HUES48 (cell line): Measurements from ENCODE around the gene EEPD1.
"Not testable (repeated sequence)": the region's sequence is repeated elsewhere in the genome, so short reads cannot be mapped to it uniquely, and the experiment has no call there.

Experiments
- H3K27ac ChIP-seq: one replicate; pipeline ENCODE4 v1.7.0; 2013; ENCODE audit warnings: low read depth, low read length, inconsistent platforms
- H3K27me3 ChIP-seq: 2 replicates; pipeline ENCODE4 v1.6.1; 2013; ENCODE audit warnings: mild to moderate bottlenecking, low read length; ENCODE audit not compliant: control insufficient read depth, insufficient read depth
- H3K36me3 ChIP-seq: 2 replicates; pipeline ENCODE4 v1.6.1; 2013; ENCODE audit warnings: low read length; ENCODE audit not compliant: control insufficient read depth, insufficient read depth
- H3K4me1 ChIP-seq: 2 replicates; pipeline ENCODE4 v1.6.1; 2013; ENCODE audit warnings: mild to moderate bottlenecking, low read length; ENCODE audit not compliant: control insufficient read depth, insufficient read depth
- H3K4me3 ChIP-seq: 2 replicates; pipeline ENCODE4 v1.5.1; 2013; ENCODE audit warnings: mild to moderate bottlenecking, low read depth, low read length
- H3K9ac ChIP-seq: 2 replicates; pipeline ENCODE4 v1.6.1; 2013; ENCODE audit warnings: mild to moderate bottlenecking, low read depth, low read length, moderate library complexity
- H3K9me3 ChIP-seq: 2 replicates; pipeline ENCODE4 v1.6.1; 2013; ENCODE audit warnings: low read length; ENCODE audit not compliant: control insufficient read depth, insufficient read depth

The EEPD1 gene

DNA sequence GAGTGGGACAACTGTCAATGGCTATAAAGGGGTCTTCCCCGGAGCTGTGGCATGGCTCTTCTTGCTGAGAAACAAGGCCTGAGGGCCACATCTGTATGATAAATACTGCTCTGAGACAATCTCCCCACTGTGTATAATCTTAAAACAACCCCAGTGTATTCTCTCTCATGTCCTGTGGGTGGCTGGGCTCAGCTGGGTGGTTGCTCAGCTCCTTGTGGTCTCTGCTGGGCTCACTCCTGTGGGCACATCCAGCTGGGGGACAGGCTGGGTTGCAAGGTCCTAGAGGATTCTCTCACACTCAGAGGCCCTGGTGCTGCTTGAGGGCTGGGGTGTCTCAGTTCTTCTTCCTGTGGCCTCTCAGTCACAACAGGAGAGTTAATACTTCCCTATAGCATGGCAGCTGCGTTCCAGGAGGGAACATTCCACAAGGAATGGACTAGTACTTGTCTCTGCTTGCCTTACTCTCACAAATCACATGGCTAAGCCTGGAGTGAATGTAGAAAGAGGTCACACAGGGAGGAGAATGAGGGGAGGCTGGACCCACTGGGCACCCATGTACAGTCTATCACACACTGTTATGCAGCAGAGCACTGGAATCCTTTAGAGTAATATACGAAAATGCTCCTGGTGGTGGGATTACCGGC, 4.5 kb upstream of the EEPD1 start:
- Histone ChIP-seq H3K4me1 (peaks cover 10% of the 10 kb centered on the region), H3K27ac (no peak overlapping the region), H3K4me3 (no peak overlapping the region), H3K9ac (no peak overlapping the region), H3K36me3 (no peaks in the 10 kb centered on the region), H3K27me3 (peaks cover under 1% of the 10 kb centered on the region; the same call in 1 of the 2 replicates), H3K9me3 (no peaks in the 10 kb centered on the region)

DNA sequence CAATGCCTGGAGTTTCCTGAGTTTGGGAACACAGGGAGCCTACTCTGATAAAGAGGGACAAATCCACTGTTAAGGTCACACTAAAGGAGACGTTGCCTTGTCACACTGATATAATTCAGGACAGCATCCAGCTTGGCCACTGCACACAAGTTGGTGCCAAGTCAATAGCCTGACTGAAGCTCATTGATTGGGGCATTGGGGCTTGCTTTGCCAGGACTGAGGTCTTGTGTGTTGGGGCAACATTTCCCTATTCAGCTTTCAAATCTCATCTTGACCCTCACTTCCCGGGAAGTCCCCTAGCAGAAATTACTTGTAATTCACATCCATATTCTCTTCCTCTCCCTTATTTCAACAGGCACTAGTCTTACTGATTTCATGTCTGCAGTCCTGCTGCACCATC, 3.8 kb upstream of the EEPD1 start:
- H3K9me3 ChIP-seq, H3K27ac ChIP-seq, H3K27me3 ChIP-seq, H3K4me3 ChIP-seq, H3K36me3 ChIP-seq, H3K9ac ChIP-seq: not testable (repeated sequence)
- peaks cover 15% of the 10 kb centered on the region for H3K4me1 ChIP-seq

DNA sequence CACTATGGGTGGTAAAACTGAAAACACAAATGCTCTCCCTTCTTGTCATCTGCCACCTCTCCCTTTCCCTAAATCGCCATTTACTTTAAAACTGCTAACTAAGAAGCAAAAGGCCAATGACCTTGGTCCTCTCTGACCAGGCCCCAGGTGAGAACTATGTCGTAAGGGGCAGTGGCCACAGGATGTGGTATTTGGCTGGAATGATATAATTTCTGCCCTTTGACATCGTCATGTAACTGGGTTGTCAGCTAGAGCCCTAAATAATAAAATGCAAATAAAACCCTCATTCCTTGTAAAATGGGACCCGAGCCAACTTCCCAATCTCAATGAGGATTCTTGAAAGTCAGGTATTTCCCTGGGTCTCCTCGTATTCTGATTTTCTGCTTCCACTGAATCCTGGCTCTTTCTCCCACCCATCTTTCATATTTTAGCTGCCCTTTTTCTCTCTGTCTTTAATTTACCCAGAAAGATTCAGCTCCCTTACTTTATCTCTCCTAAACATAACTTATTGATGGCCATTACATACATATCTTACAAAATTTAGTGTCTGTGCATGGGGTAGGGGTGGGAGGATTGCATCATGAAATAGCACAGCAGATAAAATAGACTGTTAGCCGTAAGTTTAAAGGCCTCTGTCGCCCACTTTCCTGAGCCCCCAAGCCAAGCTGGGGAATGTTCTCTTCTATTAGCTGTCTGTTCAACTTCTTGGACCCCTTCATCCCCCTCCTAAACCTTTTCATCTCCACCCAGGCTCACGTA, 3.2 kb upstream of the EEPD1 start:
- no peak overlapping the region for H3K27ac ChIP-seq
- H3K9ac ChIP-seq: no peak overlapping the region
- H3K4me3 ChIP-seq: no peak overlapping the region
- H3K9me3 ChIP-seq: no peaks in the 10 kb centered on the region
- H3K4me1 ChIP-seq: peaks cover 15% of the 10 kb centered on the region
- no peaks in the 10 kb centered on the region for H3K36me3 ChIP-seq
- H3K27me3 ChIP-seq: peaks cover 11% of the 10 kb centered on the region; the same call in 1 of the 2 replicates

DNA sequence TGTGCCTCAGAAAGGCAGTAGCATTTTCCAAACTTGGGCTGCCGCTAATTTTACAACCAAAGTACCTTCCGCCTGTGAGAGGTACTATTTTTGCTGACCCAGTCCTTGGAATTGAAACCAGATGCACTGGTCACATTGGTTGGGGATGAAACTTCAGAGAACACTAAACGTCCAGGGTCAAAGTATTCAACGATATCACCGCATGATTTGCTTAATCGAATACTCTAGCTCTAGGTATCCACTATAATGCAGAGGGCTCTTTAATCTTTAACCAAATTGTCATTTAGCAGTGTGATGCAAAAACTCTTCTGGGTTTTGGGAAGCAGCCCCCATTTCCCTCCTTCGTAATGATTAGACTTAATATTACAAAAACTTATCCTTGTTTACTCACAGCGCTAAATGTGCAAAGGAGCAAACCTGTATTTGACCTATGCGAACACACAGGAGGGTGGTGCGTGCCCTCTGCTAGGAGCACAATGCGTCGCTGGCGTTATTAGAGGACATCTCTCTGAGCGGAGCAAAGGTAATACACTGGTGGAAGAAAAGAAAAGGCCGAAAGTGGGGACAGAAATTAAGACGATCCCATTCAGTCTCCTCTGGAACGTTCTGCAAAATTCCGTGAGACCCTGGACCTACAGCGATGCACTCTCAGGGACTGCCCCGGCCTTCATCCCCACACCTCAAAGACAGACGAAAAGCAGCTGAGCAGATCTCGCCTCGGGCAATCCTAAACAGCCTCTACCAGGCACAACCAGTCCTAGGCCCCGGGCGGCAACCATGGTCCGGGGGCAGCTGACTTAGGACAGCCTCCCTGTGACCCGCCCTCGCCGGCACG, 916 bp upstream of the EEPD1 start:
- peaks cover 11% of the 10 kb centered on the region; the same call in 1 of the 2 replicates for H3K27me3 ChIP-seq
- no peaks in the 10 kb centered on the region for H3K36me3 ChIP-seq
- H3K9ac ChIP-seq: 0 out of 2 replicates have a peak overlapping the region, but pooled peaks have one; percentile 48
- peaks cover 26% of the 10 kb centered on the region for H3K4me1 ChIP-seq
- H3K4me3 ChIP-seq: peak overlapping the region; percentile 77
- no peak overlapping the region for H3K27ac ChIP-seq
- H3K9me3 ChIP-seq: no peaks in the 10 kb centered on the region

DNA sequence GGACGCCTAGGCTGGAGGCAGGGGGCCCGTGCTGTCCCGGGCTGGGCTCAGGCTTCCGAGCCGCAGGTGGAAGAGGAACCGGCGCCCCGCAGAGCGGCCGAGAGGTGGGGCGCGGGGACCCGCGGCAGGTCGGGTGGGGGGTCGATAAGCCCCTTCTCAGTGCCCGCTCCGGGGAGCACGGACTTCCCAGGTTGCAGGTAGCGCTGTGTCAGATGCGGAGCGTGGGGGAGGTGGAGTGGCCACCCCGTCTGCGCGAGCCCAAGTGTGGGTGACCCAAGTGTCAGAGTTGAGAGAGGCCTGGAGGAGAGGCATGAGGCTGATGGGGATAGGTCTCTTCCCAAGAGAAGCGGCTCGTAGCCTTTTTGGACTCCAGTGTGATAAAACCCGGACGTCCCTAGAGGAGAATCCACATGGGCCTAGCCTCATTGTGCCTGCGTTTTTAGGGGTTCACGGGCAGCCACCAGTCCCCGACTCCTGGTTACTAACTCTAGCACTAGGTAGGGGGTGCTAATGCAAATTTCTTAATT, 580 bp downstream of the EEPD1 start:
- Histone ChIP-seq H3K9me3 (no peaks in the 10 kb centered on the region), H3K27ac (peak overlapping the region; percentile 54), H3K4me3 (peak overlapping the region; percentile 77), H3K27me3 (peaks cover 19% of the 10 kb centered on the region; the same call in 1 of the 2 replicates), H3K4me1 (peaks cover 26% of the 10 kb centered on the region), H3K9ac (no peak overlapping the region), H3K36me3 (no peaks in the 10 kb centered on the region)

DNA sequence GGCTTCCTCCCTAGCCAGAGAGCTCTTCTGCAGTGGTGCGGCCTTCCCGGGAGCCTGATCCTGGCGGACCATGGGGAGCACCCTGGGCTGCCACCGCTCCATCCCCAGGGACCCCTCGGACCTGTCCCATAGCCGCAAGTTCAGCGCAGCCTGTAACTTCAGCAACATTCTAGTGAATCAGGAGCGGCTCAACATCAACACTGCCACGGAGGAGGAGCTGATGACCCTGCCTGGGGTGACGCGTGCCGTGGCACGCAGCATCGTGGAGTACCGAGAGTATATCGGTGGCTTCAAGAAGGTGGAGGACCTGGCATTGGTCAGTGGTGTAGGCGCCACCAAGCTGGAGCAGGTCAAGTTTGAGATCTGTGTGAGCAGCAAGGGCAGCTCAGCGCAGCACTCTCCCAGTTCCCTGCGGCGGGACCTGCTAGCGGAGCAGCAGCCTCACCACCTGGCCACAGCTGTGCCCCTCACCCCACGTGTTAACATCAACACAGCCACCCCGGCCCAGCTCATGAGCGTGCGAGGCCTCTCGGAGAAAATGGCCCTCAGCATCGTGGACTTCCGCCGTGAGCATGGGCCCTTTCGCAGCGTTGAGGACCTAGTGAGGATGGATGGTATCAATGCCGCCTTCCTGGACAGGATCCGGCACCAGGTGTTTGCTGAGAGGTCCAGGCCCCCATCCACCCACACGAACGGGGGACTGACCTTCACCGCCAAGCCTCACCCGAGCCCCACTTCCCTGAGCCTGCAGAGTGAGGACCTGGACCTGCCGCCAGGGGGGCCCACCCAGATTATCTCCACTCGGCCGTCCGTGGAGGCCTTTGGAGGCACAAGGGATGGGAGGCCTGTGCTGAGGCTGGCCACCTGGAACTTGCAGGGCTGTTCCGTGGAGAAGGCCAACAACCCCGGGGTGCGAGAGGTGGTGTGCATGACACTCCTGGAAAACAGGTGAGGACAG, 1.5 kb downstream of the EEPD1 start:
- no peak overlapping the region for H3K9ac ChIP-seq
- H3K4me1 ChIP-seq: peaks cover 26% of the 10 kb centered on the region
- no peak overlapping the region; the same call in 1 of the 2 replicates for H3K4me3 ChIP-seq
- H3K36me3 ChIP-seq: no peaks in the 10 kb centered on the region
- H3K9me3 ChIP-seq: no peaks in the 10 kb centered on the region
- H3K27ac ChIP-seq: no peak overlapping the region
- peaks cover 28% of the 10 kb centered on the region for H3K27me3 ChIP-seq

DNA sequence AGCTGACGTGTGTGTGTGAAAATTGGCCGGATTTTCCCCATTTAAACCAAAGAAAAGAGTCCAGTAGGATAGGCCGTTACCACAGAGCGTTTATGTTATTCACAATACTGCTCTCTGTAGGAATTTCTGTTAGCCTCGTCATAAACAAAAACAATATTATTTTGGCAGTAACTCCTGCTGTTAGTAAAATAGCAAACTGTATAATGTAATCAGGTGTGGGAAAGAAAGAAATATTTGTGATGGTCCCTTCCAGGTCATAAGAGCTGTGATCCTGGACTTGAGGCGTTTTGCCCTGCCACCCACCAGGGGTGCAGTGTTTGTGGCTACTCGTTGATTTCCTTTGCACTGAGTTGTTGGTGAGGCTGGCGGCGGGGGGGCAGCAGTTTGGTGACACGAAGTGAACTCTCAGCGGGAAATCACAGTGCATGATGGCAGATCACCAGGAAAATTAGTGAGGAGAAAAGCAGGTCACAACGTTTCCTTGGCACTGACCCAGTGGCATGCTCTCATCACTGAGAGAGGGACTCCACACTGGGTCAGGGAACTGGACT, 2.8 kb downstream of the EEPD1 start:
- no peaks in the 10 kb centered on the region for H3K36me3 ChIP-seq
- H3K9ac ChIP-seq: no peak overlapping the region
- peaks cover 28% of the 10 kb centered on the region for H3K27me3 ChIP-seq
- H3K4me1 ChIP-seq: peaks cover 26% of the 10 kb centered on the region
- no peak overlapping the region for H3K4me3 ChIP-seq
- no peak overlapping the region for H3K27ac ChIP-seq
- no peaks in the 10 kb centered on the region for H3K9me3 ChIP-seq

DNA sequence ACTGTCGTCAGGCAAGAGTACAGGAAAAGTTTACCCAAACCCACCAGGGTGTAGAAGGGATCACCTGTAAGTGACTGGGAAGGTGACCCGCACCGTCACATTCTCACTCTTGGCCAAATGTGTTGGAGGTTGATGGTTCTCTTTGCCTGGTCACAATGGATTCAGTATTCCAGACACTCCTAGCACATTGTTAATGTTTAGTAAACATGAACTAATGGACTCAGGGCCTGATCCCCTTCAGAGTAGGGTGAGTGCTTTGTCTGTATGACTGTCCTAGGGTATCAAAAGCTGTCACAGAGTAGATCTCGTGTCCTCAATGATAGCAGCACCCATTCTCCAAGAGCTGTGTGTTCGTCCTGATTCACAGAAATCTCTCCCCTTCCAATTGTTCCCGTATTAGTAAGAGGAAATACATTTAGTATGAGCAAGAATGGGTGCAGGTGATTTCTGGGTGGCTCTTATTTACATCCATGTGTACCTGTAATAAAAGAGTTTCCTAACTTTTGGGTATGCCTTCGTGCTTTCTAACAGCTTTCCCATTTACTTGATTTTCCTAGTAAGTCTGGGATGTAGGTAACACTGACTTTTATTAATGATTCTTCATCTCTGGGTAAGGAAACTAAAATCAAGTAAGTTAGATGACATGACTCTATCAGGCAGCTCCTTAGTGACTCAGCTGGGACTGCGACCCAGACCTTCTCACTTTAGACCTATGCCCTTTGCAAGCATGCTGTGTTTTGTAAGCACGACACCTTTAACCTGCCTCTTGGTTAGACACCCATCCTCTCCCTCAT, 4.7 kb downstream of the EEPD1 start:
- Histone ChIP-seq H3K9me3 (no peaks in the 10 kb centered on the region), H3K27me3 (peaks cover 28% of the 10 kb centered on the region), H3K4me1 (peaks cover 19% of the 10 kb centered on the region), H3K4me3 (no peak overlapping the region), H3K9ac (no peak overlapping the region), H3K27ac (no peak overlapping the region), H3K36me3 (no peaks in the 10 kb centered on the region)

DNA sequence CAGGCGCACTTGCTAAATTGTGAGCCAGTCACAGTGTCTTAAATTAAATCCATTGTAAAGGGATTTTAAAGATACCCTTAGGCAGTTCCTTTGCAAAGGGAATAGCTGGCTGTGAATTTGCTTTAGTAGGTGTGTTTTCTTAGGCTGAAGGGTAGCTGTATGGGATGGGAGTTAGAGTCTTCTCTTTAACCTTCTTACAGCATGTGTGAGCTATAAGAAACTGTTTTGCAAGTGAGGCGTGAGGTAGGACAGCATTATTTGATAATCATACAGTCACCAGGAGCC, 5.2 kb downstream of the EEPD1 start:
- Histone ChIP-seq H3K4me1 (peaks cover 19% of the 10 kb centered on the region), H3K27me3 (peaks cover 28% of the 10 kb centered on the region), H3K27ac (no peak overlapping the region), H3K9me3 (no peaks in the 10 kb centered on the region), H3K9ac (no peak overlapping the region), H3K4me3 (no peak overlapping the region), H3K36me3 (no peaks in the 10 kb centered on the region)
